ENCODE results near the gene LLGL1.

DNA sequence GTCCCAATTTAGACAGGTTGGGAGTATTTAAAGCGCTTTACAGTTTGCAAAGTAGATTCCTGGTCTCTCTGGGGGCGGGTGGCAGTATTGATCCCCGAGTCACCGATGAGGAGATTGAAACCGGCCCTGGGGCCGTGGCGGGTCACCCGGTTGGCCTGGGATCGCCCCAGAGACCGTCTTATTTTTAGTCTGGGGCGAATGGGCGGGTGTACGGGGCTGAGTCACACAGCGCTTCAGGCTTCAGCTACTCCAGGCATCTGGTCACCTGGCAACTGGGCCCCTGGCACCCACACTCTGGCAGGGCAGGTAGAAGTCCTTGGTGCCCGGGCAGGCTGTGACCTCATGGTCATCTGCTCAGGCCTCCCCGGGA, 35.7 kb downstream of the LLGL1 start:
- TF ChIP-seq TAF1 (IDR thresholded peaks at IDR 0.05; ENCODE audit: low read depth): no peak
- TF ChIP-seq, protein P1, sequence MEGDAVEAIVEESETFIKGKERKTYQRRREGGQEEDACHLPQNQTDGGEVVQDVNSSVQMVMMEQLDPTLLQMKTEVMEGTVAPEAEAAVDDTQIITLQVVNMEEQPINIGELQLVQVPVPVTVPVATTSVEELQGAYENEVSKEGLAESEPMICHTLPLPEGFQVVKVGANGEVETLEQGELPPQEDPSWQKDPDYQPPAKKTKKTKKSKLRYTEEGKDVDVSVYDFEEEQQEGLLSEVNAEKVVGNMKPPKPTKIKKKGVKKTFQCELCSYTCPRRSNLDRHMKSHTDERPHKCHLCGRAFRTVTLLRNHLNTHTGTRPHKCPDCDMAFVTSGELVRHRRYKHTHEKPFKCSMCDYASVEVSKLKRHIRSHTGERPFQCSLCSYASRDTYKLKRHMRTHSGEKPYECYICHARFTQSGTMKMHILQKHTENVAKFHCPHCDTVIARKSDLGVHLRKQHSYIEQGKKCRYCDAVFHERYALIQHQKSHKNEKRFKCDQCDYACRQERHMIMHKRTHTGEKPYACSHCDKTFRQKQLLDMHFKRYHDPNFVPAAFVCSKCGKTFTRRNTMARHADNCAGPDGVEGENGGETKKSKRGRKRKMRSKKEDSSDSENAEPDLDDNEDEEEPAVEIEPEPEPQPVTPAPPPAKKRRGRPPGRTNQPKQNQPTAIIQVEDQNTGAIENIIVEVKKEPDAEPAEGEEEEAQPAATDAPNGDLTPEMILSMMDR (IDR thresholded peaks at IDR 0.05; ENCODE audit: poor library complexity, severe bottlenecking): no peak
- TF ChIP-seq EP300 (conservative IDR thresholded peaks at IDR 0.05; ENCODE audit: poor library complexity, severe bottlenecking): no peak
- TF ChIP-seq EZH2 (IDR thresholded peaks at IDR 0.05; ENCODE audit: borderline replicate concordance, insufficient read depth, low read length, poor library complexity, severe bottlenecking): no peak
- TF ChIP-seq RAD21 (conservative IDR thresholded peaks at IDR 0.05): no peak
- no peak for TF ChIP-seq POLR2AphosphoS5 (IDR thresholded peaks at IDR 0.05)
- TF ChIP-seq MXI1 (conservative IDR thresholded peaks at IDR 0.05; ENCODE audit: poor library complexity, severe bottlenecking): no peak

Measured in neural cell (in vitro differentiated cells).